CD4-positive, alpha-beta T cell (primary cell): ENCODE measurements around the gene TBC1D22A. TPM values are rescaled to one million over a fixed set of nuclear protein-coding genes. Genes with fewer than 3 reads are reported as not detected.

Source experiments
- ATAC-seq: fragments of 200-7000 bp; cut with Tn5 transposase; one replicate; pipeline ENCODE4 v1.10.0; 2022; ENCODE audit warnings: mild to moderate bottlenecking; ENCODE audit not compliant: poor library complexity
- CTCF ChIA-PET: fragments of 350-600 bp; sonication (Branson Sonifier 250); formaldehyde crosslinking; loops from one replicate; lab custom pipeline; 2021; ENCODE audit warnings: antibody characterized with exemption, inconsistent platforms; lab: Charles Lee
- POLR2A ChIA-PET: fragments of 350-600 bp; sonication (Branson Sonifier 250); formaldehyde crosslinking; loops from one replicate; lab custom pipeline; 2021; ENCODE audit warnings: antibody characterized with exemption, inconsistent platforms; lab: Charles Lee
- DNase-seq, 14 experiments: peaks; one replicate each; pipeline ENCODE4 v3.0.0-alpha.2; 2013 to 2020; ENCODE audit warnings: mixed read lengths in 2 of 14
- H3K27ac ChIP-seq, 2 donors: one replicate each; pipeline versions ENCODE4 v1.5.1 to v1.7.0; 2013; ENCODE audit warnings: low read length in 2 of 2, low read depth in 1 of 2, mild to moderate bottlenecking in 1 of 2
- H3K27me3 ChIP-seq, 2 experiments: 1 replicate in 1 of 2; 2 replicates in 1 of 2; pipeline versions ENCODE4 v1.6.1 to v1.7.0; 2013; ENCODE audit warnings: low read length in 2 of 2, control low read depth in 1 of 2, mild to moderate bottlenecking in 1 of 2, moderate library complexity in 1 of 2; ENCODE audit not compliant: insufficient read depth in 2 of 2, control insufficient read depth in 1 of 2
- H3K36me3 ChIP-seq: one replicate; pipeline ENCODE4 v1.6.1; 2013; ENCODE audit warnings: low read length, control low read depth; ENCODE audit not compliant: insufficient read depth
- H3K4me1 ChIP-seq: one replicate; pipeline ENCODE4 v1.6.1; 2013; ENCODE audit warnings: low read length, control low read depth; ENCODE audit not compliant: insufficient read depth
- H3K4me3 ChIP-seq: one replicate; pipeline ENCODE4 v1.5.1; 2013; ENCODE audit warnings: mild to moderate bottlenecking, low read length, moderate library complexity
- H3K9me3 ChIP-seq, 2 experiments: 1 replicate in 1 of 2; 2 replicates in 1 of 2; pipeline versions ENCODE4 v1.6.1 to v1.7.0; 2013; ENCODE audit warnings: low read length in 2 of 2, mild to moderate bottlenecking in 2 of 2, control low read depth in 1 of 2, moderate library complexity in 1 of 2; ENCODE audit not compliant: control insufficient read depth in 1 of 2, insufficient read depth in 1 of 2
- H3K27ac Mint-ChIP-seq: one replicate; pipeline ENCODE4 v1.8.0; 2020; ENCODE audit warnings: mixed read lengths
- H3K27me3 Mint-ChIP-seq: one replicate; pipeline ENCODE4 v1.8.0; 2021; ENCODE audit warnings: mixed read lengths
- H3K36me3 Mint-ChIP-seq: one replicate; pipeline ENCODE4 v1.8.0; 2021; ENCODE audit warnings: low read depth, mixed read lengths
- H3K4me1 Mint-ChIP-seq: one replicate; pipeline ENCODE4 v1.8.0; 2021; ENCODE audit warnings: low read depth, mixed read lengths
- H3K4me3 Mint-ChIP-seq: one replicate; pipeline ENCODE4 v1.8.0; 2020; ENCODE audit warnings: mild to moderate bottlenecking, mixed read lengths
- H3K9me3 Mint-ChIP-seq: one replicate; pipeline ENCODE4 v1.8.0; 2020; ENCODE audit warnings: mixed read lengths
- CTCF ChIP-seq: fragments of 200-600 bp; IDR thresholded peaks from one replicate; pipeline ENCODE4 v1.8.0; 2022; ENCODE audit warnings: antibody characterized with exemption, mild to moderate bottlenecking
- intact Hi-C, 2 experiments: fragments of 100-400 bp; cut with DNase I in 1 of 2; cut with micrococcal nuclease in 1 of 2; formaldehyde crosslinking; loops; one replicate each; pipeline versions ENCODE4 v1.15.1 to v1.9.0; 2023 to 2025; cut with DNase I, micrococcal nuclease
- total RNA-seq, 174 experiments: library from RNA in 2 of 174; stranded (reverse) in 2 of 174; gene quantifications; one replicate each; pipeline ENCODE4 v1.2.3 and lab custom pipeline; 2021 to 2026

TBC1D22A gene
- total RNA-seq, 2 experiments from 2014 or later = 27.1 to 31.7 TPM

GRCh38 chr22:46971764-46972125, 209.3 kb downstream of the TBC1D22A start:
- H3K27ac ChIP-seq = no peak overlapping the region
- no peak overlapping the region for H3K4me3 ChIP-seq
- POLR2A ChIA-PET = no interaction called here
- ATAC-seq = no peak
- Mint-ChIP-seq H3K4me3 (no peak overlapping the region), H3K36me3 (peaks cover 31% of the 10 kb centered on the region), H3K9me3 (no peaks in the 10 kb centered on the region), H3K27me3 (no peaks in the 10 kb centered on the region), H3K27ac (no peak overlapping the region), H3K4me1 (peaks cover 26% of the 10 kb centered on the region)
- intact Hi-C loops = no loop called here
- no peak for TF ChIP-seq CTCF
- no peaks in the 10 kb centered on the region for H3K27me3 ChIP-seq
- DNase-seq = no peak
- peaks cover 33% of the 10 kb centered on the region for H3K36me3 ChIP-seq
- peaks cover 8% of the 10 kb centered on the region for H3K4me1 ChIP-seq
- CTCF ChIA-PET = no interaction called here
- peaks cover 0 to 6% of the 10 kb centered on the region in 2 experiments for H3K9me3 ChIP-seq

GRCh38 chr22:46972256-46972655, 209.8 kb downstream of the TBC1D22A start:
- H3K36me3 Mint-ChIP-seq = peaks cover 33% of the 10 kb centered on the region
- H3K27ac Mint-ChIP-seq = no peak overlapping the region
- peaks cover 0 to 6% of the 10 kb centered on the region in 2 experiments for H3K9me3 ChIP-seq

GRCh38 chr22:46972901-46973831, 210.7 kb downstream of the TBC1D22A start:
- no peak for DNase-seq
- no peaks in the 10 kb centered on the region for H3K27me3 ChIP-seq
- H3K4me3 ChIP-seq = no peak overlapping the region
- no peak overlapping the region for H3K27ac ChIP-seq
- peaks cover 0 to 6% of the 10 kb centered on the region in 2 experiments for H3K9me3 ChIP-seq
- H3K4me1 Mint-ChIP-seq = peaks cover 18% of the 10 kb centered on the region
- ChIA-PET CTCF (no interaction called here), POLR2A (no interaction called here)
- no peak for TF ChIP-seq CTCF
- H3K36me3 ChIP-seq = peaks cover 44% of the 10 kb centered on the region
- no peaks in the 10 kb centered on the region for H3K9me3 Mint-ChIP-seq
- intact Hi-C loops = no loop called here
- H3K27me3 Mint-ChIP-seq = no peaks in the 10 kb centered on the region
- ATAC-seq = no peak
- no peak overlapping the region for H3K27ac Mint-ChIP-seq
- H3K4me1 ChIP-seq = peaks cover 8% of the 10 kb centered on the region
- no peak overlapping the region for H3K4me3 Mint-ChIP-seq
- peaks cover 42% of the 10 kb centered on the region for H3K36me3 Mint-ChIP-seq

More at GRCh38 chr22:46972256-46972655, 209.8 kb downstream of the TBC1D22A start:
- H3K36me3 ChIP-seq = peaks cover 38% of the 10 kb centered on the region
- H3K27ac ChIP-seq = no peak overlapping the region
- H3K27me3 ChIP-seq = no peaks in the 10 kb centered on the region
- H3K9me3 Mint-ChIP-seq = no peaks in the 10 kb centered on the region
- H3K4me1 Mint-ChIP-seq = peaks cover 21% of the 10 kb centered on the region
- no peak overlapping the region for H3K4me3 ChIP-seq
- no peaks in the 10 kb centered on the region for H3K27me3 Mint-ChIP-seq
- POLR2A ChIA-PET = no interaction called here
- peaks cover 8% of the 10 kb centered on the region for H3K4me1 ChIP-seq
- CTCF ChIA-PET = no interaction called here
- DNase-seq (no peak), ATAC-seq (no peak)
- no peak overlapping the region for H3K4me3 Mint-ChIP-seq
- TF ChIP-seq CTCF = no peak
- intact Hi-C loops = no loop called here
